GM10266 (cell line): ENCODE measurements around the gene F13A1.

Experiments used
- DNase-seq: peaks from one replicate; pipeline ENCODE4 v3.0.0; 2012; ENCODE audit errors: extremely low spot score
- TF ChIP-seq, protein P1 (sequence below): IDR thresholded peaks from 2 replicates; pipeline ENCODE4 v1.5.1; 2012; ENCODE audit warnings: mild to moderate bottlenecking, low read depth; ENCODE audit not compliant: control insufficient read depth, insufficient read depth; ENCODE audit errors: missing control alignments

F13A1 gene

DNA sequence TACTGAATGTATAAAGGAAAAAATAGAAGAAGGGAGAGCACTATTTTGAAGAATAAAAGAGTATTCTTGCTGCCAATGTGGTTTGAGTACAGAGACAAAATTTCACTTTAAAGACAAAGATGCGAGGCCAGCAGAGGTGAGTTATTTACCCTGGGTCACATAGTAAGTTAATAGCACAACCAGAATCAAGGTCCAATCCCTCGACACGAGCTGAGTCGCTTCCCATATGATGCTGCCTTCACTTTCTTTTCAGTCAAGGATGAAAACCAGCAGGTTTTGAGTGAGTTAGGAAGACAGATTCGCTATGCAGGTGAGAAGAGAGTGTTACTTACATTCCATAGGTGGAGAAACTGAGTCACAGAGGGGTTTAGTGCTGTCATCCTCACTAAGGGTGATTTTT, 75.8 kb downstream of the F13A1 start:
- no peak for DNase-seq
- TF ChIP-seq, protein P1, sequence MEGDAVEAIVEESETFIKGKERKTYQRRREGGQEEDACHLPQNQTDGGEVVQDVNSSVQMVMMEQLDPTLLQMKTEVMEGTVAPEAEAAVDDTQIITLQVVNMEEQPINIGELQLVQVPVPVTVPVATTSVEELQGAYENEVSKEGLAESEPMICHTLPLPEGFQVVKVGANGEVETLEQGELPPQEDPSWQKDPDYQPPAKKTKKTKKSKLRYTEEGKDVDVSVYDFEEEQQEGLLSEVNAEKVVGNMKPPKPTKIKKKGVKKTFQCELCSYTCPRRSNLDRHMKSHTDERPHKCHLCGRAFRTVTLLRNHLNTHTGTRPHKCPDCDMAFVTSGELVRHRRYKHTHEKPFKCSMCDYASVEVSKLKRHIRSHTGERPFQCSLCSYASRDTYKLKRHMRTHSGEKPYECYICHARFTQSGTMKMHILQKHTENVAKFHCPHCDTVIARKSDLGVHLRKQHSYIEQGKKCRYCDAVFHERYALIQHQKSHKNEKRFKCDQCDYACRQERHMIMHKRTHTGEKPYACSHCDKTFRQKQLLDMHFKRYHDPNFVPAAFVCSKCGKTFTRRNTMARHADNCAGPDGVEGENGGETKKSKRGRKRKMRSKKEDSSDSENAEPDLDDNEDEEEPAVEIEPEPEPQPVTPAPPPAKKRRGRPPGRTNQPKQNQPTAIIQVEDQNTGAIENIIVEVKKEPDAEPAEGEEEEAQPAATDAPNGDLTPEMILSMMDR, result no peak

DNA sequence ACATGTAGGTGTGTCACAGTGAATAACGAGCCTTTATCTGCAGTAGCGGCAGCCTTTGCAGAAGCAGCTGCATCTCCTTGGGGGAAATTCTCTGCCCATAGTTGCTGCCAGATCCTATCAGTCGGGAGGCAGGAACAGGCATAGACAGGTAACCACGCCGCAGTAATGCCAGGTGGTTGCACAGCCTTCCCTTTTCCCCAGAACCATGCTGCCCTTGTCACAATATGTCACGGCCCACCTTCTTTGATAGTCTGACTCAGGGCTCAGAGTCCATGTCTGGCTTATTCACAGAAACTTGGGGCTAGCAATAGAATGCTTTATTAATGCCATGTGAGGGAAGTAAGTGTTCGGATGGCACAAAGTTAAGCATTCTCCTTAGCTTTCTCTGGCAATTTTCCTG, 76.6 kb downstream of the F13A1 start:
- TF ChIP-seq, protein P1, result no peak
- no peak for DNase-seq

DNA sequence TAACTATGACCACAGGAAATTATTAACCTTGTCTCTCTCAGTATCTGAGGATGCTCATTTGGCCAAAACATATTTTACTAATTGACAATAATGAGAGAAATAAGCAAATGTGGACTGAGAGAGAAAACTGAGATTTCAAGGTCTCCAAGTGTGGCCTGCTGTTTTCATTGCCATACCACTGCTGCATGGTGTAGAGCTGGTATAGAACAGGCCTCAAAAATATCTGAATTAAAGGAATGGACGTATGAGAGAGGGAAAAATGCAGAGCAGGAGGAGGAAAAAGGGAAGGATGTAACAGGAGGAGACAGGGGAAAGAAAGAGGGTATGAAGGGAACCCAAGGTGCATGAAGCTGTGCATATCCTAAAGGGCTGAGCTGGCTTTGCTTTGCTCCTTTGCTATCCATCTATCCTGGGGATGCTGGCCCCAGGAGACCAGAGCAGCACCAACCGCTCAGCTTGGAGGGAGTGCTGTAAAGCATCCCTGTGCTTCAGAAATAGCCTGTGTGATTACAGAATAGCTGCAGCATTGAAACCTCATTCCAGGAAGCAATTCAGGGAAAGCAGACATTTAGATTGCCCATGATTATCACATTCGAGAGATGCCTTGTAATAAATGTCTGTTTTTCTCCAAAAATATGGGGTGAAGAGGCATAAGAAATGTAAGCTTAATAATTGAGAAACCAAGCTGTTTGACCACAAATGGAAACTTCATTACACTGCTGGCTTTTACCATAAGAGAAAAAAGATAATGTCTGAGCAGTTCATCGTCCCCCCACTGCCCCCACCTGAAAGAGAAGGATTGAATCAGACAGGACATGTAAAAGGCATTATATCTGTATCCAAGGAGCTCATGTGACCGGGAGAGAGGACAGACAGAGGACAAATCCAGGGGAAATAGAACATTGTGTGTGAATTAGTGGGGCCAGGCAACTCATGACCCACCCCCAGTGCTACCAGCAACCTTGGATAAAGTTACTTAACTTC, 80.6 kb downstream of the F13A1 start:
- TF ChIP-seq, protein P1, result no peak
- DNase-seq, result no peak

DNA sequence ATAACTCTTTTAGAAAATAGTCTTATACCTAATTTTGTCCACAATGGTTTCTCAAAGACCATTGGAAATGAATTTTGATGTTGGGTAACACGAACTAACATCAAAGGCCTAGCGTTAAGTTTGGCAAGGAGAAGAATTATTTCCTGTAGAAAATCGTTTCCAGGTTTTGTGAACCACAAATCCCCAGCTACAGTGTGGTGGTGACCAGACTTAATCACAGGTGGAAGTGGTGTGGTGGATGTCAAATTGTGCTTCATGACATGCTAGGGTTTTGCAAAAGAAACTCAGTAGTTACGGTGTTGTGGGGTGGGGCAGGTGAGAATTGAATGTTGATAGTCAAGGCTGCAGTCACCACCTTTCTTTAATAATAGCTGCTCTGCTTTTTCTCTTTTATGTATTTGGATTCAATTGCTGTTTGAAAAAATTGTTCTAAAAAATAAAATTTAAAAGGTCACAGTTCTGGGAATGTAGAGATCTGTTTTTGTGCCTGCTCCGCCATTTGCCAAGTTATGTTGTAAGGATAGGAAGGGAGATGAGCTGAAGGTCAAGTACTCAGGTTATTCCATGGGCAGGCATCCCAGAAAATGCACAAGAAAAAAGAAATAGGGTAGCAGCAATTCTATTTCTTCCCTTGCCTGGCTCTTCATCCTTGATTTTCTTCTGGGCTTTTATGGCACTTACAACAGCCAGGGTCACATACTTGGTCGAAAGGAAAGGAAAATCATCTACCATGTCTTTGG, 83.6 kb downstream of the F13A1 start:
- TF ChIP-seq, protein P1, result no peak
- no peak for DNase-seq

DNA sequence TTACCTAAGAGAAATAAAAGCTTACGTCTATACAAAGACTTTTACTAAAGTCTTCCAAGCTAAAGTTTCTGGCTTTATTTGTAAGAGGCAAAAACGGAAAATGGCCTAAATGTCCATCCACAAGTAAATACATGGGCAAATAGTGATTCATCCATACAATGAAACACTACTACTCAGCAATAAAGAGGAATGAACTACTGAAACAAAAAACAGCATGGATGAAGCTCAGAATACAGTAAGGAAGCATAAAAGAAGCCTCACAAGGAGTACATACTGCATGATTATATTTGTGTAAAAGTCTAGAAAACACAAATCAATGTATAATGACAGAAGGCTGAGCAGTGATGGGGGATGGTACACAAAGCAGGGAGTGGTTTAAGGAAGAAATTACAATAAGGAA, 84.7 kb downstream of the F13A1 start:
- DNase-seq, result no peak
- TF ChIP-seq, protein P1, result no peak

DNA sequence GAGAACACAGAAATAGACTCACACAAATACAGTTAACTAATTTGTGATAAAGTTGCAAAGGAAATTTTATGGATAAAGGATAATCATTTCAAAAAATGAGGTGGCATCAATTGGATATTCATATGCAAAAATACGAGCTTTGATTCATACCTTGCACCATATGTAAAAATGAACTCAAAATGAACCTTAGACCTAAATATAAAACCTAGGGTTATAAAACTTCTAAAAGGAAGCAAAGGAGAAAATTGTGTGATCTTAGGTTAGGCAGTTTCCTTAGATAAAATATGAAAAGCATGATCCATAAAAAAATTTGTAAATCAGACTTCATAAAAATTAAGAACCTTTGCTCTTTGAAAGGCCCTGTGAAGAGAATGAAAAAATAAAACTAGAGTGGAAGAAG, 85.5 kb downstream of the F13A1 start:
- no peak for DNase-seq
- TF ChIP-seq, protein P1, result no peak
